GM12892 (cell line): ENCODE data around the gene MDH1B.

Experiments used
- POLR2A ChIP-seq: IDR thresholded peaks from 2 replicates; pipeline ENCODE4 v1.6.1; 2011; ENCODE audit warnings: low read depth, low read length, control low read depth
- POLR2AphosphoS5 ChIP-seq: IDR thresholded peaks from 2 replicates; pipeline ENCODE4 v1.6.1; 2011; ENCODE audit warnings: low read depth, low read length, control low read depth
- TAF1 ChIP-seq: IDR thresholded peaks from 2 replicates; pipeline ENCODE4 v1.6.1; 2011; ENCODE audit warnings: low read depth, mild to moderate bottlenecking, control low read depth, low read length, borderline replicate concordance

DNA sequence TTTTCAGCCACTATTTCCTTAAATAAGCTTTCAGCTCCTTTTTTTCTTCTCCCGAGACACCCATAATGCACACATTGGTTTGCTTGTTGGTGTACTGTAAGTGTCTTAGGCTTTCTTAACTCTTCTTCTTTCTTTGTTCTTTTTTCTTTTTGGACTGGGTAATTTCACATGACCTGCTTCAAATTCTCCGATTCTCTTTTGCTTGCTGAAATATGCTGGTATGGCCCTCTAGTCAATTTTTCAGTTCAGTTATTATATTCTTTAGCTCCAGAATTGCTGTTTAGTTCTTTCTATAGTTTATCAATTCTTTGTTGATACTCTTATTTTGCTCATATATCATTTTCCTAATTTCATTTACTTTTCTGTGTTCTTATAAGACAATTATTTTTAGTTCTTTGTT, 15.5 kb upstream of the MDH1B start:
- TF ChIP-seq POLR2A = no peak
- no peak for TF ChIP-seq POLR2AphosphoS5
- no peak for TF ChIP-seq TAF1
